ENCODE data around the gene RGL4.
"Not testable (repeated sequence)": the region's sequence is repeated elsewhere in the genome, so short reads cannot be mapped to it uniquely, and the experiment has no call there.

The RGL4 gene

GRCh38 chr22:23722724-23723123, 31.9 kb downstream of the RGL4 start:
- TF ChIP-seq CTCF (conservative IDR thresholded peaks at IDR 0.05; ENCODE audit: low read depth, low read length) = no peak
- no peak overlapping the region for H3K4me3 ChIP-seq (ENCODE audit: low read depth, low read length)
- no peak for DNase-seq (ENCODE audit: low read depth)

GRCh38 chr22:23728108-23728507, 37.3 kb downstream of the RGL4 start:
- not testable (repeated sequence) for DNase-seq (ENCODE audit: low read depth); H3K4me3 ChIP-seq (ENCODE audit: low read depth, low read length)

GRCh38 chr22:23737696-23738095, 46.9 kb downstream of the RGL4 start:
- no peak for DNase-seq (ENCODE audit: low read depth)
- no peak overlapping the region for H3K4me3 ChIP-seq (ENCODE audit: low read depth, low read length)
- TF ChIP-seq CTCF (conservative IDR thresholded peaks at IDR 0.05; ENCODE audit: low read depth, low read length) = no peak

- DNase-seq (ENCODE audit: low read depth) = no peak
- no peak for TF ChIP-seq CTCF (conservative IDR thresholded peaks at IDR 0.05; ENCODE audit: low read depth, low read length)
- no peak overlapping the region for H3K4me3 ChIP-seq (ENCODE audit: low read depth, low read length)
Observed at GRCh38 chr22:23742505-23743264, 51.9 kb downstream of the RGL4 start.

GRCh38 chr22:23743303-23743705, 52.5 kb downstream of the RGL4 start:
- H3K4me3 ChIP-seq (ENCODE audit: low read depth, low read length) = no peak overlapping the region
- DNase-seq (ENCODE audit: low read depth) = peak; percentile 28
- no peak for TF ChIP-seq CTCF (conservative IDR thresholded peaks at IDR 0.05; ENCODE audit: low read depth, low read length)

- DNase-seq (ENCODE audit: low read depth) = no peak
- no peak for TF ChIP-seq CTCF (conservative IDR thresholded peaks at IDR 0.05; ENCODE audit: low read depth, low read length)
- H3K4me3 ChIP-seq (ENCODE audit: low read depth, low read length) = no peak overlapping the region
Observed at GRCh38 chr22:23744001-23744400, 53.2 kb downstream of the RGL4 start.

GRCh38 chr22:23744485-23744884, 53.7 kb downstream of the RGL4 start:
- H3K4me3 ChIP-seq (ENCODE audit: low read depth, low read length) = no peak overlapping the region
- no peak for DNase-seq (ENCODE audit: low read depth)
- TF ChIP-seq CTCF (conservative IDR thresholded peaks at IDR 0.05; ENCODE audit: low read depth, low read length) = no peak
